GM23248 (cell line): ENCODE measurements around the gene ZW10. TPM values are rescaled to one million over a fixed set of nuclear protein-coding genes. Genes with fewer than 3 reads are reported as not detected.

ENCODE experiments used
- DNase-seq: peaks from one replicate; pipeline ENCODE4 v3.0.0-alpha.2; 2015
- H2AFZ ChIP-seq: fragments of 200-600 bp; sonication (generic); 2 replicates; pipeline ENCODE4 v1.6.1; 2016; ENCODE audit warnings: antibody characterized with exemption
- H3F3A ChIP-seq: fragments of 200-600 bp; sonication (generic); 2 replicates; pipeline ENCODE4 v1.6.1; 2016; ENCODE audit warnings: mild to moderate bottlenecking, antibody characterized with exemption, mixed run types; ENCODE audit not compliant: insufficient read depth
- H3K27ac ChIP-seq: fragments of 200-600 bp; sonication (generic); 2 replicates; pipeline ENCODE4 v1.5.1; 2016; ENCODE audit warnings: mild to moderate bottlenecking
- H3K27me3 ChIP-seq: fragments of 200-600 bp; sonication (generic); replicated peaks from 2 replicates; pipeline ENCODE4 v1.6.1; 2016; ENCODE audit warnings: mild to moderate bottlenecking; ENCODE audit not compliant: insufficient read depth
- H3K36me3 ChIP-seq: fragments of 200-600 bp; sonication (generic); 2 replicates; pipeline ENCODE4 v1.6.1; 2016; ENCODE audit warnings: low read depth, mild to moderate bottlenecking
- H3K4me1 ChIP-seq: fragments of 200-600 bp; sonication (generic); 2 replicates; pipeline ENCODE4 v1.6.1; 2016; ENCODE audit warnings: mild to moderate bottlenecking; ENCODE audit not compliant: insufficient read depth
- H3K4me2 ChIP-seq: fragments of 200-600 bp; sonication (generic); one replicate; pipeline ENCODE4 v1.6.1; 2016; ENCODE audit warnings: mild to moderate bottlenecking; ENCODE audit not compliant: unreplicated experiment
- H3K4me3 ChIP-seq: fragments of 200-600 bp; sonication (generic); 2 replicates; pipeline ENCODE4 v1.5.1; 2016; ENCODE audit warnings: mild to moderate bottlenecking
- H3K79me2 ChIP-seq: fragments of 200-600 bp; sonication (generic); 2 replicates; pipeline ENCODE4 v1.6.1; 2016; ENCODE audit warnings: mild to moderate bottlenecking; ENCODE audit not compliant: insufficient read depth
- H3K9ac ChIP-seq: fragments of 200-600 bp; sonication (generic); 2 replicates; pipeline ENCODE4 v1.6.1; 2016; ENCODE audit warnings: mild to moderate bottlenecking
- H3K9me2 ChIP-seq: fragments of 200-600 bp; sonication (generic); 2 replicates; pipeline ENCODE4 v1.6.1; 2016; ENCODE audit warnings: mixed run types, mild to moderate bottlenecking, moderate library complexity; ENCODE audit not compliant: insufficient read depth
- H3K9me3 ChIP-seq: fragments of 200-600 bp; sonication (generic); one replicate; pipeline ENCODE4 v1.6.1; 2017; ENCODE audit warnings: low read depth
- H4K20me1 ChIP-seq: fragments of 200-600 bp; sonication (generic); 2 replicates; pipeline ENCODE4 v1.6.0; 2016; ENCODE audit not compliant: insufficient read depth
- EZH2 ChIP-seq: fragments of 200-600 bp; sonication (generic); IDR thresholded peaks from 2 replicates; pipeline ENCODE4 v1.6.1; 2018; ENCODE audit warnings: antibody characterized with exemption, mild to moderate bottlenecking; ENCODE audit not compliant: insufficient read depth, poor library complexity, severe bottlenecking
- EZH2phosphoT487 ChIP-seq: fragments of 200-600 bp; sonication (generic); IDR thresholded peaks from 2 replicates; pipeline ENCODE4 v1.6.1; 2018; ENCODE audit warnings: antibody characterized with exemption, moderate library complexity, mild to moderate bottlenecking, low read depth; ENCODE audit not compliant: insufficient read depth
- WGBS, 2 experiments: methylation state at CpG; one replicate each; pipeline ENCODE4 v1.1.6; 2015 to 2017; ENCODE audit warnings: low lambda C conversion rate in 2 of 2, low coverage in 1 of 2; ENCODE audit errors: missing lambda C conversion rate in 2 of 2; 5-methylcytosine and 5-hydroxymethylcytosine counted together
- in situ Hi-C: fragments of 300-500 bp; cut with MboI; formaldehyde crosslinking; loops from 2 replicates; pipeline ENCODE4 v1.15.0; 2020
- polyA plus RNA-seq: library from polyadenylated mRNA; unstranded; fragments of >200 nt; fragmentation: Nextera tagmentation; extraction: Ambion mirVana; gene quantifications from 2 replicates; pipeline ENCODE4 v1.2.1, GENCODE V29; 2016
- total RNA-seq: library from RNA; depleted of rRNA; stranded (reverse); fragments of >200 nt; shearing (Covaris generic); gene quantifications from 2 replicates; pipeline ENCODE4 v1.2.3, GENCODE V29; 2014; rRNA removed

Gene ZW10
- total RNA-seq (19.7 and 21.6 TPM in 2 replicates), polyA plus RNA-seq (18.0 and 18.1 TPM in 2 replicates)

GRCh38 chr11:113773416-113774173, at the start of gene ZW10:
TSS of gene ZW10 (minus strand) at chr11:113773692. CDS start at chr11:113773666, 26 bp downstream.
- peak; percentile 100 for DNase-seq
- Histone ChIP-seq H3K9ac (peak within 1 kb of the TSS; percentile 98), H3K36me3 (peaks cover 2% of the 10 kb centered on the region; the same call in 1 of the 2 replicates), H3K9me2 (no peaks in the 10 kb centered on the region), H4K20me1 (no peaks in the 10 kb centered on the region), H3K27ac (peak within 1 kb of the TSS; percentile 87), H3K4me1 (peaks cover 10% of the 10 kb centered on the region), H3K4me2 (peak within 1 kb of the TSS; percentile 77), H3K4me3 (peak within 1 kb of the TSS; percentile 99), H3K9me3 (no peaks in the 10 kb centered on the region), H3F3A (peaks cover 11% of the 10 kb centered on the region; the same call in 1 of the 2 replicates), H3K79me2 (peaks cover 47% of the 10 kb centered on the region), H3K27me3 (peaks cover 13% of the 10 kb centered on the region; the same call in 1 of the 2 replicates), H2AFZ (peak within 1 kb of the TSS; percentile 99)
- in situ Hi-C loops = no loop called here
- 1 to 2% methylated on average over 46 of the region's 46 CpGs for WGBS, 2 experiments
- no peak for TF ChIP-seq EZH2
- no peak for TF ChIP-seq EZH2phosphoT487

- WGBS, 2 experiments = 85 to 88% methylated on average over 3 of the region's 3 CpGs
- DNase-seq = no peak
- Histone ChIP-seq H3K27me3 (no peaks in the 10 kb centered on the region), H3K36me3 (peaks cover under 1% of the 10 kb centered on the region; the same call in 1 of the 2 replicates), H3K79me2 (no peaks in the 10 kb centered on the region), H3K9ac (no peak overlapping the region), H2AFZ (no peak overlapping the region), H4K20me1 (no peaks in the 10 kb centered on the region), H3K4me1 (no peaks in the 10 kb centered on the region), H3K27ac (no peak overlapping the region), H3K4me2 (no peak overlapping the region), H3K4me3 (no peak overlapping the region), H3K9me3 (no peaks in the 10 kb centered on the region), H3F3A (no peaks in the 10 kb centered on the region), H3K9me2 (no peaks in the 10 kb centered on the region)
- in situ Hi-C loops = no loop called here
- no peak for TF ChIP-seq EZH2phosphoT487
- TF ChIP-seq EZH2 = no peak
Measured at GRCh38 chr11:113818426-113818825, 44.9 kb upstream of the ZW10 start.

GRCh38 chr11:113817626-113818025, 44.1 kb upstream of the ZW10 start:
- no peaks in the 10 kb centered on the region for H3K4me1 ChIP-seq
- H3K9me3 ChIP-seq = no peaks in the 10 kb centered on the region
- H3K36me3 ChIP-seq = peaks cover 6% of the 10 kb centered on the region; the same call in 1 of the 2 replicates
- H3K27me3 ChIP-seq = no peaks in the 10 kb centered on the region
- no peaks in the 10 kb centered on the region for H3K79me2 ChIP-seq
- H3K27ac ChIP-seq = no peak overlapping the region
- no peak overlapping the region for H3K4me2 ChIP-seq
- no peaks in the 10 kb centered on the region for H4K20me1 ChIP-seq
- in situ Hi-C loops = no loop called here
- 97 to 98% methylated on average over 6 of the region's 6 CpGs for WGBS, 2 experiments
- TF ChIP-seq EZH2 (no peak), EZH2phosphoT487 (no peak)
- no peaks in the 10 kb centered on the region for H3F3A ChIP-seq
- H3K9me2 ChIP-seq = no peaks in the 10 kb centered on the region
- no peak overlapping the region for H3K9ac ChIP-seq
- DNase-seq = no peak
- no peak overlapping the region for H2AFZ ChIP-seq
- H3K4me3 ChIP-seq = no peak overlapping the region

GRCh38 chr11:113817162-113817561, 43.7 kb upstream of the ZW10 start:
- no peaks in the 10 kb centered on the region for H4K20me1 ChIP-seq
- no peaks in the 10 kb centered on the region for H3K4me1 ChIP-seq
- H3K9me2 ChIP-seq = no peaks in the 10 kb centered on the region
- no peaks in the 10 kb centered on the region for H3K9me3 ChIP-seq
- peak; percentile 24 for DNase-seq
- TF ChIP-seq EZH2 (no peak), EZH2phosphoT487 (no peak)
- H3K36me3 ChIP-seq = peaks cover 7% of the 10 kb centered on the region; the same call in 1 of the 2 replicates
- H3F3A ChIP-seq = no peaks in the 10 kb centered on the region
- in situ Hi-C loops = no loop called here
- no peak overlapping the region for H3K4me2 ChIP-seq
- no peak overlapping the region for H3K9ac ChIP-seq
- no peak overlapping the region for H3K27ac ChIP-seq
- no peak overlapping the region for H3K4me3 ChIP-seq
- no peaks in the 10 kb centered on the region for H3K27me3 ChIP-seq
- H3K79me2 ChIP-seq = no peaks in the 10 kb centered on the region
- WGBS, 2 experiments = 96 to 100% methylated on average over 1 of the region's 1 CpG
- H2AFZ ChIP-seq = no peak overlapping the region
